Duodenal mucosa (tissue), 2 donors: ENCODE results near the gene HBZ.
"Not testable (repeated sequence)": the region's sequence is repeated elsewhere in the genome, so short reads cannot be mapped to it uniquely, and the experiment has no call there.

Source experiments
- H3K27ac ChIP-seq: one replicate; pipeline ENCODE4 v1.7.0; 2013; ENCODE audit warnings: low read depth, low read length
- H3K27me3 ChIP-seq, 2 donors: one replicate each; pipeline ENCODE4 v1.7.0; 2013; ENCODE audit warnings: low read length in 2 of 2, control low read depth in 1 of 2; ENCODE audit not compliant: insufficient read depth in 2 of 2, control insufficient read depth in 1 of 2
- H3K36me3 ChIP-seq, 2 donors: one replicate each; pipeline ENCODE4 v1.7.0; 2013; ENCODE audit warnings: low read length in 2 of 2, control low read depth in 1 of 2; ENCODE audit not compliant: insufficient read depth in 2 of 2, control insufficient read depth in 1 of 2
- H3K4me1 ChIP-seq, 2 donors: one replicate each; pipeline ENCODE4 v1.7.0; 2013; ENCODE audit warnings: low read length in 2 of 2, control low read depth in 1 of 2; ENCODE audit not compliant: insufficient read depth in 2 of 2, control insufficient read depth in 1 of 2
- H3K4me3 ChIP-seq, 2 donors: one replicate each; pipeline ENCODE4 v1.7.0; 2013; ENCODE audit warnings: low read length in 2 of 2, low read depth in 1 of 2
- H3K9ac ChIP-seq, 2 donors: one replicate each; pipeline ENCODE4 v1.7.0; 2013; ENCODE audit warnings: low read length in 2 of 2, low read depth in 1 of 2
- H3K9me3 ChIP-seq, 2 donors: one replicate each; pipeline ENCODE4 v1.7.0; 2013; ENCODE audit warnings: low read length in 2 of 2, control low read depth in 1 of 2; ENCODE audit not compliant: control insufficient read depth in 1 of 2

HBZ gene

DNA sequence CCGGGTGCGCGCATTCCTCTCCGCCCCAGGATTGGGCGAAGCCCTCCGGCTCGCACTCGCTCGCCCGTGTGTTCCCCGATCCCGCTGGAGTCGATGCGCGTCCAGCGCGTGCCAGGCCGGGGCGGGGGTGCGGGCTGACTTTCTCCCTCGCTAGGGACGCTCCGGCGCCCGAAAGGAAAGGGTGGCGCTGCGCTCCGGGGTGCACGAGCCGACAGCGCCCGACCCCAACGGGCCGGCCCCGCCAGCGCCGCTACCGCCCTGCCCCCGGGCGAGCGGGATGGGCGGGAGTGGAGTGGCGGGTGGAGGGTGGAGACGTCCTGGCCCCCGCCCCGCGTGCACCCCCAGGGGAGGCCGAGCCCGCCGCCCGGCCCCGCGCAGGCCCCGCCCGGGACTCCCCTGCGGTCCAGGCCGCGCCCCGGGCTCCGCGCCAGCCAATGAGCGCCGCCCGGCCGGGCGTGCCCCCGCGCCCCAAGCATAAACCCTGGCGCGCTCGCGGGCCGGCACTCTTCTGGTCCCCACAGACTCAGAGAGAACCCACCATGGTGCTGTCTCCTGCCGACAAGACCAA is 20.0 kb downstream of the HBZ start, which contains the start of gene HBA2:
Gene HBA2, plus strand, starts transcription at position 503 of the 568 bp plus-strand sequence. Its CDS starts 37 bp downstream, at position 540.
- not testable (repeated sequence) for H3K9me3 ChIP-seq, H3K27ac ChIP-seq, H3K4me1 ChIP-seq, H3K9ac ChIP-seq, H3K36me3 ChIP-seq, H3K4me3 ChIP-seq
- peaks cover 32 to 38% of the 10 kb centered on the region in 2 donors for H3K27me3 ChIP-seq

- peaks cover 36 to 38% of the 10 kb centered on the region in 2 donors for H3K27me3 ChIP-seq
These were observed 20.9 kb downstream of the HBZ start for GRCh38 chr16:173211-173854.

GRCh38 chr16:173928-174769 is 21.7 kb downstream of the HBZ start:
- peaks cover 31 to 34% of the 10 kb centered on the region in 2 donors for H3K27me3 ChIP-seq
- not testable (repeated sequence) for H3K4me3 ChIP-seq, H3K27ac ChIP-seq, H3K36me3 ChIP-seq, H3K9ac ChIP-seq, H3K4me1 ChIP-seq, H3K9me3 ChIP-seq

More at GRCh38 chr16:173211-173854, 20.9 kb downstream of the HBZ start:
- H3K9me3 ChIP-seq, H3K4me1 ChIP-seq, H3K36me3 ChIP-seq, H3K4me3 ChIP-seq, H3K27ac ChIP-seq, H3K9ac ChIP-seq: not testable (repeated sequence)

- Histone ChIP-seq H3K27me3 (peaks cover 36 to 41% of the 10 kb centered on the region in 2 donors), H3K9me3 (no peaks in the 10 kb centered on the region), H3K36me3 (no peaks in the 10 kb centered on the region), H3K4me3 (no peak overlapping the region), H3K27ac (no peak overlapping the region), H3K4me1 (no peaks in the 10 kb centered on the region), H3K9ac (no peak overlapping the region)
These were observed 22.8 kb downstream of the HBZ start for GRCh38 chr16:175011-175949.

DNA sequence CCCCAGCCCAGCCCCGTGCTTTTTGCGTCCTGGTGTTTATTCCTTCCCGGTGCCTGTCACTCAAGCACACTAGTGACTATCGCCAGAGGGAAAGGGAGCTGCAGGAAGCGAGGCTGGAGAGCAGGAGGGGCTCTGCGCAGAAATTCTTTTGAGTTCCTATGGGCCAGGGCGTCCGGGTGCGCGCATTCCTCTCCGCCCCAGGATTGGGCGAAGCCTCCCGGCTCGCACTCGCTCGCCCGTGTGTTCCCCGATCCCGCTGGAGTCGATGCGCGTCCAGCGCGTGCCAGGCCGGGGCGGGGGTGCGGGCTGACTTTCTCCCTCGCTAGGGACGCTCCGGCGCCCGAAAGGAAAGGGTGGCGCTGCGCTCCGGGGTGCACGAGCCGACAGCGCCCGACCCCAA is 23.6 kb downstream of the HBZ start:
- peaks cover 38 to 43% of the 10 kb centered on the region in 2 donors for H3K27me3 ChIP-seq
- not testable (repeated sequence) for H3K9ac ChIP-seq, H3K9me3 ChIP-seq, H3K27ac ChIP-seq, H3K36me3 ChIP-seq, H3K4me3 ChIP-seq, H3K4me1 ChIP-seq

GRCh38 chr16:176477-177382 is 24.3 kb downstream of the HBZ start, which contains the start of gene HBA1:
Gene HBA1, plus strand, starts transcription at chr16:176680. Its CDS starts 37 bp downstream, at chr16:176717.
- not testable (repeated sequence) for H3K9ac ChIP-seq, H3K4me3 ChIP-seq, H3K9me3 ChIP-seq, H3K36me3 ChIP-seq, H3K27ac ChIP-seq
- Histone ChIP-seq H3K27me3 (peaks cover 39 to 45% of the 10 kb centered on the region in 2 donors), H3K4me1 (peaks cover 9 to 13% of the 10 kb centered on the region in 2 donors)

GRCh38 chr16:177394-177822 is 25.0 kb downstream of the HBZ start:
- Histone ChIP-seq H3K4me1 (peaks cover 10 to 14% of the 10 kb centered on the region in 2 donors), H3K9me3 (no peaks in the 10 kb centered on the region), H3K36me3 (no peaks in the 10 kb centered on the region), H3K9ac (no peak overlapping the region), H3K27me3 (peaks cover 39 to 45% of the 10 kb centered on the region in 2 donors), H3K4me3 (no peak overlapping the region), H3K27ac (no peak overlapping the region)

GRCh38 chr16:177981-178667 is 25.7 kb downstream of the HBZ start:
- H3K27me3 ChIP-seq = peaks cover 39 to 45% of the 10 kb centered on the region in 2 donors
- H3K4me1 ChIP-seq = peaks cover 10 to 14% of the 10 kb centered on the region in 2 donors
- H3K9me3 ChIP-seq = no peaks in the 10 kb centered on the region
- H3K36me3 ChIP-seq = no peaks in the 10 kb centered on the region
- H3K9ac ChIP-seq = no peak overlapping the region
- H3K27ac ChIP-seq = no peak overlapping the region
- no peak overlapping the region for H3K4me3 ChIP-seq
